ENCODE results near the gene UST.
"Not testable (repeated sequence)": the region's sequence is repeated elsewhere in the genome, so short reads cannot be mapped to it uniquely, and the experiment has no call there.

The UST gene

GRCh38 chr6:148736774-148737412, 9.9 kb upstream of the UST start:
- DNase-seq = no peak

- no peak for DNase-seq
Measured at GRCh38 chr6:148737806-148738205, 9.0 kb upstream of the UST start.

GRCh38 chr6:148738946-148739821, 7.6 kb upstream of the UST start:
- no peak for DNase-seq

- DNase-seq = no peak
Measured at GRCh38 chr6:148739822-148740128, 7.1 kb upstream of the UST start.

- DNase-seq = no peak
Measured at GRCh38 chr6:148743476-148743875, 3.4 kb upstream of the UST start.

GRCh38 chr6:148745926-148746325, 904 bp upstream of the UST start:
- DNase-seq = no peak

GRCh38 chr6:148747145-148747470, 278 bp downstream of the UST start:
- no peak for DNase-seq

GRCh38 chr6:148747471-148748165, 788 bp downstream of the UST start:
- peak; percentile 53 for DNase-seq

- DNase-seq = no peak
Measured at GRCh38 chr6:148749674-148750073, 2.8 kb downstream of the UST start.

GRCh38 chr6:148750838-148751792, 4.3 kb downstream of the UST start:
- DNase-seq = no peak

- no peak for DNase-seq
Measured at GRCh38 chr6:148751793-148752170, 5.0 kb downstream of the UST start.

GRCh38 chr6:148755379-148755778, 8.5 kb downstream of the UST start:
- not testable (repeated sequence) for DNase-seq

GRCh38 chr6:148757944-148758480, 11.2 kb downstream of the UST start:
- no peak for DNase-seq

- DNase-seq = no peak
Measured at GRCh38 chr6:148758492-148758891, 11.7 kb downstream of the UST start.

GRCh38 chr6:148760258-148760534, 13.4 kb downstream of the UST start:
- DNase-seq = no peak

GRCh38 chr6:148760568-148761526, 14.0 kb downstream of the UST start:
- DNase-seq = no peak

GRCh38 chr6:148761527-148762011, 14.7 kb downstream of the UST start:
- no peak for DNase-seq

GRCh38 chr6:148762231-148762630, 15.4 kb downstream of the UST start:
- no peak for DNase-seq

GRCh38 chr6:148764259-148765020, 17.6 kb downstream of the UST start:
- DNase-seq = not testable (repeated sequence)

- DNase-seq = no peak
Measured at GRCh38 chr6:148765898-148766808, 19.3 kb downstream of the UST start.

Data from COR-L47 (cell line).